ENCODE results near the gene DTX1.

The DTX1 gene

GRCh38 chr12:113071135-113072112, 14.9 kb downstream of the DTX1 start:
- no peak overlapping the region for H3K9ac ChIP-seq (ENCODE audit: insufficient read length)
- H3K27ac ChIP-seq: no peak overlapping the region
- no peak overlapping the region for H3K4me3 ChIP-seq
- no peak for DNase-seq (ENCODE audit: low read depth, low spot score)
- H3K36me3 ChIP-seq (ENCODE audit: insufficient read depth, low read length): no peaks in the 10 kb centered on the region
- H3K9me3 ChIP-seq (ENCODE audit: low read depth, low read length): no peaks in the 10 kb centered on the region
- TF ChIP-seq FOXP2 (optimal IDR thresholded peaks at IDR 0.05; ENCODE audit: control extremely low read depth, extremely low read length, insufficient read depth) (no peak), EZH2 (IDR thresholded peaks at IDR 0.05) (no peak), POLR2AphosphoS5 (IDR thresholded peaks at IDR 0.05; ENCODE audit: borderline replicate concordance, low read depth, low read length) (no peak)

GRCh38 chr12:113072136-113072535, 15.6 kb downstream of the DTX1 start:
- H3K9me3 ChIP-seq (ENCODE audit: low read depth, low read length): no peaks in the 10 kb centered on the region
- no peak for DNase-seq (ENCODE audit: low read depth, low spot score)
- no peaks in the 10 kb centered on the region for H3K36me3 ChIP-seq (ENCODE audit: insufficient read depth, low read length)
- no peak overlapping the region for H3K4me3 ChIP-seq
- no peak overlapping the region for H3K9ac ChIP-seq (ENCODE audit: insufficient read length)
- H3K27ac ChIP-seq: no peak overlapping the region
- TF ChIP-seq FOXP2 (optimal IDR thresholded peaks at IDR 0.05; ENCODE audit: control extremely low read depth, extremely low read length, insufficient read depth): no peak
- no peak for TF ChIP-seq EZH2 (IDR thresholded peaks at IDR 0.05)
- no peak for TF ChIP-seq POLR2AphosphoS5 (IDR thresholded peaks at IDR 0.05; ENCODE audit: borderline replicate concordance, low read depth, low read length)

- TF ChIP-seq FOXP2 (optimal IDR thresholded peaks at IDR 0.05; ENCODE audit: control extremely low read depth, extremely low read length, insufficient read depth): no peak
- no peak for TF ChIP-seq POLR2AphosphoS5 (IDR thresholded peaks at IDR 0.05; ENCODE audit: borderline replicate concordance, low read depth, low read length)
- no peak for TF ChIP-seq EZH2 (IDR thresholded peaks at IDR 0.05)
- H3K9me3 ChIP-seq (ENCODE audit: low read depth, low read length): no peaks in the 10 kb centered on the region
- H3K4me3 ChIP-seq: no peak overlapping the region
- no peak for DNase-seq (ENCODE audit: low read depth, low spot score)
- no peak overlapping the region for H3K9ac ChIP-seq (ENCODE audit: insufficient read length)
- H3K36me3 ChIP-seq (ENCODE audit: insufficient read depth, low read length): no peaks in the 10 kb centered on the region
- H3K27ac ChIP-seq: no peak overlapping the region
Observed at GRCh38 chr12:113073586-113073985, 17.1 kb downstream of the DTX1 start.

DNA sequence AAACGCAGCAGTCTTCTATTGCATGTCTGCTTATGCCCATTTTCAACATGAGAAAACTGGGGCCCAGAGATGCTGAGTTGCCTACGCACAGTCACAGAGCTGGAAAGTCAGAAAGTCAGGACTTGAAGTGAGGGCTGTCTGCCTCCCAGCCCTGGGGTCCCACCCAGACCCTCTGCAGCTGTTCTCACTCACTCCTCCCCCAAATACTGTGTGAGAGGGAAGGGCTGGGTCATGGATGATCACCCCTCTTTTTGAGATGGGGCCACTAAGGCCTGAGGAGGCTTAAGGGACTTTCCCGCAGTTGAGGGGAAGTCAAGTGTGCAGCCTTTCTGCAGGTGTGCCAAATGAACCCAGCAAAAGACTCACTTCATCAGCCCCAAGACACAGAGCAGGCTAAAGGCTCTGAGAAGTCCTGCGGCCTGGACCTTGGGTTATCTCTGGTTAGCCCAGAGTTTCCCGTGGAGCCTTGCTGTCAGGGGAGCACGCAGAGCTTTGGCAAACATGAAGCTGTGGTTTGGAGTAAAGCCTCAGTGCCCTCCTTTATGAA, 18.7 kb downstream of the DTX1 start:
- no peak for TF ChIP-seq POLR2AphosphoS5 (IDR thresholded peaks at IDR 0.05; ENCODE audit: borderline replicate concordance, low read depth, low read length)
- TF ChIP-seq FOXP2 (optimal IDR thresholded peaks at IDR 0.05; ENCODE audit: control extremely low read depth, extremely low read length, insufficient read depth): no peak
- no peak for TF ChIP-seq EZH2 (IDR thresholded peaks at IDR 0.05)
- H3K36me3 ChIP-seq (ENCODE audit: insufficient read depth, low read length): no peaks in the 10 kb centered on the region
- H3K9ac ChIP-seq (ENCODE audit: insufficient read length): no peak overlapping the region
- no peak overlapping the region for H3K27ac ChIP-seq
- no peak overlapping the region for H3K4me3 ChIP-seq
- DNase-seq (ENCODE audit: low read depth, low spot score): no peak
- H3K9me3 ChIP-seq (ENCODE audit: low read depth, low read length): no peaks in the 10 kb centered on the region

DNA sequence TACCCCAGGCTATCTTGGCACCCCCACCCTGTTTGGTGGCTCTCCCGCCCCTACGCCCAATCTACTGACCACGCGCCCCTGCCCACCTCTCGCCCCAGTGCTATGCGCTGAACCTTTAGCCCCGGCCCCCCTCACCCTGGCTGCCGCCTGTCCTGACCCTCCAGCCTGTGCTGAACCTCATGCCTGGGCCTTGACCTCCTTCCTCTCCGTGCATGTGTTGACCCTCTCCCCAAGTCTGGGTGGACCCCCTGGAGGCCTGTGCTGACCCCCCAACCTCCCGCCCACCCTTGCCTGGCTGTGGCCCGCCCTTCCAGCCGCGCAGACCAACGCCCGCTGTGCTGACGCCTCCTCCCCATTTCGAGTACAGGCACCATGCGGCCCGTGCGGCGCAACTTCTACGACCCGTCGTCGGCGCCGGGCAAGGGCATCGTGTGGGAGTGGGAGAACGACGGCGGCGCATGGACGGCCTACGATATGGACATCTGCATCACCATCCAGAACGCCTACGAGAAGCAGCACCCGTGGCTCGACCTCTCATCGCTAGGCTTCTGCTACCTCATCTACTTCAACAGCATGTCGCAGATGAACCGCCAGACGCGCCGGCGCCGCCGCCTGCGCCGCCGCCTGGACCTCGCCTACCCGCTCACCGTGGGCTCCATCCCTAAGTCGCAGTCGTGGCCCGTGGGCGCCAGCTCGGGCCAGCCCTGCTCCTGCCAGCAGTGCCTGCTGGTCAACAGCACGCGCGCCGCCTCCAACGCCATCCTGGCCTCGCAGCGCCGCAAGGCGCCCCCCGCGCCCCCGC, 20.7 kb downstream of the DTX1 start:
- Histone ChIP-seq H3K27ac (no peak overlapping the region), H3K9me3 (ENCODE audit: low read depth, low read length) (no peaks in the 10 kb centered on the region), H3K4me3 (no peak overlapping the region), H3K36me3 (ENCODE audit: insufficient read depth, low read length) (no peaks in the 10 kb centered on the region), H3K9ac (ENCODE audit: insufficient read length) (no peak overlapping the region)
- no peak for DNase-seq (ENCODE audit: low read depth, low spot score)
- no peak for TF ChIP-seq POLR2AphosphoS5 (IDR thresholded peaks at IDR 0.05; ENCODE audit: borderline replicate concordance, low read depth, low read length)
- TF ChIP-seq FOXP2 (optimal IDR thresholded peaks at IDR 0.05; ENCODE audit: control extremely low read depth, extremely low read length, insufficient read depth): no peak
- no peak for TF ChIP-seq EZH2 (IDR thresholded peaks at IDR 0.05)

DNA sequence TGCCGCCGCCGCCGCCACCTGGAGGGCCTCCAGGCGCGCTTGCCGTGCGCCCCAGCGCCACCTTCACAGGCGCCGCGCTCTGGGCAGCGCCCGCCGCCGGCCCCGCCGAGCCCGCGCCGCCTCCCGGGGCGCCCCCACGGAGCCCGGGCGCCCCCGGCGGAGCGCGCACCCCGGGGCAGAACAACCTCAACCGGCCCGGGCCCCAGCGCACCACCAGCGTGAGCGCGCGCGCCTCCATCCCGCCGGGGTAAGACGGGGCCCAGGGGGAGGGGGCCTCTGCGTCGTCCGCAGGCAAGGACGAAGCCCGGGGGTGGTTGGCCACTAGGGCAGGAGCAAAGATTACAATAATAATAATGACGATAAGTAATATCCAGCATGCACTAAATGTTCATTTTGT, 21.3 kb downstream of the DTX1 start:
- no peaks in the 10 kb centered on the region for H3K9me3 ChIP-seq (ENCODE audit: low read depth, low read length)
- no peak overlapping the region for H3K27ac ChIP-seq
- no peaks in the 10 kb centered on the region for H3K36me3 ChIP-seq (ENCODE audit: insufficient read depth, low read length)
- no peak overlapping the region for H3K4me3 ChIP-seq
- TF ChIP-seq FOXP2 (optimal IDR thresholded peaks at IDR 0.05; ENCODE audit: control extremely low read depth, extremely low read length, insufficient read depth) (no peak), EZH2 (IDR thresholded peaks at IDR 0.05) (no peak), POLR2AphosphoS5 (IDR thresholded peaks at IDR 0.05; ENCODE audit: borderline replicate concordance, low read depth, low read length) (no peak)
- no peak overlapping the region for H3K9ac ChIP-seq (ENCODE audit: insufficient read length)
- DNase-seq (ENCODE audit: low read depth, low spot score): no peak

DNA sequence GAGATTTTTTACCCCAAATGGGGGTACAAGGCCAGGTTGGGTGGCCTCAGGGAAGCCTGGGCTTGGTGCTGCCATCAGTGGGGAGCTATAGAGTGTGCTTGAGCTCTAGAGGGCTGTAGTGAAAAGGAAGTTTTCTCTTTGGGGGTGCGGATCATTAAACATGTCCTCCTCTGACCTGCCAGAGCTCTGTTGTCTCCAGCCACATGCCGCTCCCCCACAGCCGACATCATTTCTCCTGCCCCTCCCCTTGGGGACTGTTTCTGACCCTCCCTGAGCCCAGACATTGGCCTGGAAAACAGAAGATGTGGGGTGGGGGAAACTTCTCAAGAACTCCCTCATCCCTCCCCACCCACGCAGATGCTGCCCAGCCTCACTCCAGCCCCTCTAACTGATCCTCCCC, 25.3 kb downstream of the DTX1 start:
- H3K4me3 ChIP-seq: no peak overlapping the region
- H3K9ac ChIP-seq (ENCODE audit: insufficient read length): no peak overlapping the region
- no peaks in the 10 kb centered on the region for H3K9me3 ChIP-seq (ENCODE audit: low read depth, low read length)
- H3K27ac ChIP-seq: no peak overlapping the region
- no peak for DNase-seq (ENCODE audit: low read depth, low spot score)
- H3K36me3 ChIP-seq (ENCODE audit: insufficient read depth, low read length): no peaks in the 10 kb centered on the region
- no peak for TF ChIP-seq FOXP2 (optimal IDR thresholded peaks at IDR 0.05; ENCODE audit: control extremely low read depth, extremely low read length, insufficient read depth)
- no peak for TF ChIP-seq EZH2 (IDR thresholded peaks at IDR 0.05)
- no peak for TF ChIP-seq POLR2AphosphoS5 (IDR thresholded peaks at IDR 0.05; ENCODE audit: borderline replicate concordance, low read depth, low read length)
